Activated CD4-positive, CD25-positive, alpha-beta regulatory T cell treated with anti-CD3 and anti-CD28 coated beads, Interleukin-2, amount 50 U/mL, for 72 hours (primary cell): ENCODE results near the gene JPH3.
"Not testable (repeated sequence)": the region's sequence is repeated elsewhere in the genome, so short reads cannot be mapped to it uniquely, and the experiment has no call there.

ENCODE experiments used
- DNase-seq: peaks from one replicate; pipeline ENCODE4 v3.0.0; 2021

JPH3 gene

GRCh38 chr16:87701078-87701460 lies 98.8 kb downstream of the JPH3 start:
- no peak for DNase-seq

GRCh38 chr16:87701505-87701921 lies 99.2 kb downstream of the JPH3 start:
- DNase-seq, result no peak

GRCh38 chr16:87702325-87702811 lies 100.1 kb downstream of the JPH3 start:
- peak; percentile 48 for DNase-seq

GRCh38 chr16:87703071-87703470 lies 100.8 kb downstream of the JPH3 start:
- DNase-seq, result no peak

- DNase-seq, result no peak
Measured at GRCh38 chr16:87703835-87704375, 101.6 kb downstream of the JPH3 start.

GRCh38 chr16:87704754-87705353 lies 102.5 kb downstream of the JPH3 start:
- DNase-seq, result no peak

- DNase-seq, result no peak
Measured at GRCh38 chr16:87705771-87706277, 103.5 kb downstream of the JPH3 start.

GRCh38 chr16:87706278-87707000 lies 104.1 kb downstream of the JPH3 start:
- no peak for DNase-seq

- no peak for DNase-seq
Measured at GRCh38 chr16:87707097-87707496, 104.8 kb downstream of the JPH3 start.

- DNase-seq, result no peak
Measured at GRCh38 chr16:87707714-87708580, 105.6 kb downstream of the JPH3 start.

GRCh38 chr16:87708881-87709638 lies 106.8 kb downstream of the JPH3 start:
- DNase-seq, result no peak

GRCh38 chr16:87709677-87710076 lies 107.4 kb downstream of the JPH3 start:
- DNase-seq, result no peak

- DNase-seq, result no peak
Measured at GRCh38 chr16:87710887-87711286, 108.6 kb downstream of the JPH3 start.

- no peak for DNase-seq
Measured at GRCh38 chr16:87712184-87712762, 110.0 kb downstream of the JPH3 start.

- no peak for DNase-seq
Measured at GRCh38 chr16:87713451-87714229, 111.3 kb downstream of the JPH3 start.

- DNase-seq, result no peak
Measured at GRCh38 chr16:87715231-87715630, 112.9 kb downstream of the JPH3 start.

- DNase-seq, result no peak
Measured at GRCh38 chr16:87715658-87716057, 113.3 kb downstream of the JPH3 start.

- DNase-seq, result not testable (repeated sequence)
Measured at GRCh38 chr16:87718831-87719230, 116.5 kb downstream of the JPH3 start.

- DNase-seq, result no peak
Measured at GRCh38 chr16:87720446-87720845, 118.1 kb downstream of the JPH3 start.

GRCh38 chr16:87721622-87722585 lies 119.6 kb downstream of the JPH3 start:
- no peak for DNase-seq
